Urinary bladder (tissue), 4 donors: ENCODE data around the gene TIAM1. TPM values are rescaled to one million over a fixed set of nuclear protein-coding genes. Genes with fewer than 3 reads are reported as not detected.
A peak's percentile ranks its signal among the peaks of the same experiment; 100 is the strongest.

Experiments used
- DNase-seq: peaks from one replicate; pipeline ENCODE4 v3.0.0-alpha.2; 2015; ENCODE audit errors: extremely low spot score
- H3K27ac ChIP-seq: one replicate; pipeline ENCODE4 v1.5.1; 2013; ENCODE audit warnings: low read depth, mild to moderate bottlenecking, moderate library complexity
- H3K36me3 ChIP-seq: one replicate; pipeline ENCODE4 v1.6.1; 2013; ENCODE audit warnings: mild to moderate bottlenecking, moderate library complexity; ENCODE audit not compliant: insufficient read depth
- H3K4me1 ChIP-seq: one replicate; pipeline ENCODE4 v1.6.1; 2013; ENCODE audit warnings: mild to moderate bottlenecking, moderate library complexity; ENCODE audit not compliant: insufficient read depth
- H3K4me3 ChIP-seq: one replicate; pipeline ENCODE4 v1.5.1; 2013; ENCODE audit warnings: low read depth, low read length
- WGBS: extraction: QIAGEN DNeasy Blood & Tissue Kit; methylation state at CpG from one replicate; pipeline ENCODE4 v1.1.7; 2013; 5-methylcytosine and 5-hydroxymethylcytosine counted together
- polyA plus RNA-seq: library from polyadenylated mRNA; stranded (reverse); fragments of 200-250 nt; gene quantifications from one replicate; pipeline ENCODE4 v1.2.3, GENCODE V29; 2013
- total RNA-seq: library from RNA; depleted of rRNA; stranded (reverse); fragments of >200 nt; gene quantifications from one replicate; pipeline ENCODE4 v1.2.3, GENCODE V29; 2014
- donor health status: healthy with polysubstance abuse.
- donor health status: healthy.

TIAM1 gene, protein sequence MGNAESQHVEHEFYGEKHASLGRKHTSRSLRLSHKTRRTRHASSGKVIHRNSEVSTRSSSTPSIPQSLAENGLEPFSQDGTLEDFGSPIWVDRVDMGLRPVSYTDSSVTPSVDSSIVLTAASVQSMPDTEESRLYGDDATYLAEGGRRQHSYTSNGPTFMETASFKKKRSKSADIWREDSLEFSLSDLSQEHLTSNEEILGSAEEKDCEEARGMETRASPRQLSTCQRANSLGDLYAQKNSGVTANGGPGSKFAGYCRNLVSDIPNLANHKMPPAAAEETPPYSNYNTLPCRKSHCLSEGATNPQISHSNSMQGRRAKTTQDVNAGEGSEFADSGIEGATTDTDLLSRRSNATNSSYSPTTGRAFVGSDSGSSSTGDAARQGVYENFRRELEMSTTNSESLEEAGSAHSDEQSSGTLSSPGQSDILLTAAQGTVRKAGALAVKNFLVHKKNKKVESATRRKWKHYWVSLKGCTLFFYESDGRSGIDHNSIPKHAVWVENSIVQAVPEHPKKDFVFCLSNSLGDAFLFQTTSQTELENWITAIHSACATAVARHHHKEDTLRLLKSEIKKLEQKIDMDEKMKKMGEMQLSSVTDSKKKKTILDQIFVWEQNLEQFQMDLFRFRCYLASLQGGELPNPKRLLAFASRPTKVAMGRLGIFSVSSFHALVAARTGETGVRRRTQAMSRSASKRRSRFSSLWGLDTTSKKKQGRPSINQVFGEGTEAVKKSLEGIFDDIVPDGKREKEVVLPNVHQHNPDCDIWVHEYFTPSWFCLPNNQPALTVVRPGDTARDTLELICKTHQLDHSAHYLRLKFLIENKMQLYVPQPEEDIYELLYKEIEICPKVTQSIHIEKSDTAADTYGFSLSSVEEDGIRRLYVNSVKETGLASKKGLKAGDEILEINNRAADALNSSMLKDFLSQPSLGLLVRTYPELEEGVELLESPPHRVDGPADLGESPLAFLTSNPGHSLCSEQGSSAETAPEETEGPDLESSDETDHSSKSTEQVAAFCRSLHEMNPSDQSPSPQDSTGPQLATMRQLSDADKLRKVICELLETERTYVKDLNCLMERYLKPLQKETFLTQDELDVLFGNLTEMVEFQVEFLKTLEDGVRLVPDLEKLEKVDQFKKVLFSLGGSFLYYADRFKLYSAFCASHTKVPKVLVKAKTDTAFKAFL (N-terminal part only)
- total RNA-seq (36.0 TPM), polyA plus RNA-seq (10.0 TPM)

GRCh38 chr21:31343680-31344480, at the start of gene TIAM1:
Gene TIAM1 (minus strand): TSS chr21:31344261. CDS start chr21:31266972, 77,289 bp downstream.
- peak within 1 kb of the TSS; percentile 37 for H3K4me3 ChIP-seq
- no peak within 1 kb of the TSS for H3K27ac ChIP-seq

GRCh38 chr21:31387560-31388186, 43.6 kb upstream of the TIAM1 start:
- DNase-seq: no peak
- no peak overlapping the region for H3K4me3 ChIP-seq
- H3K4me1 ChIP-seq: no peaks in the 10 kb centered on the region
- H3K36me3 ChIP-seq: no peaks in the 10 kb centered on the region
- WGBS: 88% methylated on average over 20 of the region's 20 CpGs
- no peak overlapping the region for H3K27ac ChIP-seq

More at GRCh38 chr21:31343680-31344480, at the start of gene TIAM1:
- Histone ChIP-seq H3K4me1 (no peaks in the 10 kb centered on the region), H3K36me3 (no peaks in the 10 kb centered on the region)
- WGBS: under 1% methylated on average over 49 of the region's 49 CpGs
- no peak for DNase-seq

DNA sequence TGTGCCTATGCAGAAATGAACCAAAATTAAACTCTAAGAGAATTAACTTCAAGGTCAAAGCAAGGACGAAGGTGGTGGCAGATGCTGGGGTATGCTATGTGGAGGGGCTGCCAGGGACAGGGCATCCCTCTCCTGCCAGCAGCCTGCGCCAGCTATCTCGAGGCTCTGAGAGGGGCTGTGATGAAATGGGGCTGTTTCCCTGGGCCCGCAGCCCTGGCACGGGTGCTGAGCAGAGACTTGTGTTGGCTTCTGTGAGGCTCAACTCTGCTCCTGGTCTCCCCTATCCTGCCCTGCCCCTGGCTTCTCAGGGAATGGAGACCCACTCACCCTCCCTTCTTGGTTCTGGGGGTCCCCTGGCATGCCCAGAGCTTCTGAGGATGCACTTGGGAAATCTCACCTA, 41.9 kb upstream of the TIAM1 start:
- no peak for DNase-seq
- Histone ChIP-seq H3K36me3 (no peaks in the 10 kb centered on the region), H3K4me3 (no peak overlapping the region), H3K4me1 (no peaks in the 10 kb centered on the region), H3K27ac (no peak overlapping the region)
- 82% methylated on average over 5 of the region's 5 CpGs for WGBS

DNA sequence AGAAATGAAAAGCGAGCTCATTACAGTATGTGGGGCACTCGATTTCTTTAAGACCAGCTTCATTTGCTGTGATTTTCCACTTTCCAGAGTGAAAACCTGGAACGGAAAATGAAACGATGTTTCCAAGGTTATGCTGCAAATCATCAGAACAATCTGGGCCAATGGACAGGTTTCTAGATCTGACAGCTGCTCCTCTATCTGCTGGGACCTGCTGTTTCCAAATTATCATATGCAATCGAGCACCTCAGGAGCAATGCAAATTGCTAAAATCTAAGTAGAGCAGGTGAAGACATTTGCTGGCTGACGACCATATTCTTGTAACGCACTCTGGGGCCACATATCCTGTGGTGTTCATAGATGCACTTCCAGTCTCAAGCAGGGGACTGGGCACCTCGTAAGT, 39.7 kb upstream of the TIAM1 start:
- no peaks in the 10 kb centered on the region for H3K4me1 ChIP-seq
- WGBS: 91% methylated on average over 8 of the region's 8 CpGs
- no peaks in the 10 kb centered on the region for H3K36me3 ChIP-seq
- no peak overlapping the region for H3K4me3 ChIP-seq
- DNase-seq: no peak
- no peak overlapping the region for H3K27ac ChIP-seq

- no peak for DNase-seq
- no peak overlapping the region for H3K4me3 ChIP-seq
- 89% methylated on average over 5 of the region's 5 CpGs for WGBS
- H3K36me3 ChIP-seq: no peaks in the 10 kb centered on the region
- no peak overlapping the region for H3K27ac ChIP-seq
- no peaks in the 10 kb centered on the region for H3K4me1 ChIP-seq
Measured at GRCh38 chr21:31382060-31382459, 38.0 kb upstream of the TIAM1 start.

GRCh38 chr21:31376301-31376700, 32.2 kb upstream of the TIAM1 start:
- Histone ChIP-seq H3K4me3 (no peak overlapping the region), H3K36me3 (no peaks in the 10 kb centered on the region), H3K4me1 (no peaks in the 10 kb centered on the region), H3K27ac (no peak overlapping the region)
- WGBS: 94% methylated on average over 8 of the region's 8 CpGs
- no peak for DNase-seq

DNA sequence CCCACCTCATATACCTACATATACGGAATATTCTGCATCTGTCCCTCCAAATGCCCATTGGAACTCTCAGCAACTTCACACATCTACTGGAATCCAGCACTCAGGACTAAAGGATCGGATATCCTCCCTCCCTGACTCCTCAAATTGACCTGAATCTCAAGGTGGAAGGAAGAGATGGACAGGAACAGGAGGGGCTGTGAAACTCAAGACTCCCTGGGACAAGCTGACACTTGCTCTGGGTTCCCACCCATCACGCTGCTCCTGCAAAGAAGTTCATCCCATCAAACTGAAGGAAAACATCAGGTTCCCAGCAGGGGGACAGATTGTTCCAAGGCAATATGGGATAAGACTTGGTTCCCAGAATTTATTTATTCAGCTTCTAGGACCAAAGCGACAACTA, 30.3 kb upstream of the TIAM1 start:
- Histone ChIP-seq H3K36me3 (no peaks in the 10 kb centered on the region), H3K27ac (no peak overlapping the region), H3K4me3 (no peak overlapping the region), H3K4me1 (no peaks in the 10 kb centered on the region)
- no peak for DNase-seq
- 68% methylated on average over 4 of the region's 4 CpGs for WGBS

GRCh38 chr21:31372471-31372765, 28.4 kb upstream of the TIAM1 start:
- 93% methylated on average over 3 of the region's 3 CpGs for WGBS

GRCh38 chr21:31371715-31372470, 27.8 kb upstream of the TIAM1 start:
- H3K4me1 ChIP-seq: no peaks in the 10 kb centered on the region
- H3K4me3 ChIP-seq: no peak overlapping the region
- no peaks in the 10 kb centered on the region for H3K36me3 ChIP-seq
- no peak for DNase-seq
- 87% methylated on average over 6 of the region's 6 CpGs for WGBS
- no peak overlapping the region for H3K27ac ChIP-seq

More at GRCh38 chr21:31372471-31372765, 28.4 kb upstream of the TIAM1 start:
- no peaks in the 10 kb centered on the region for H3K4me1 ChIP-seq
- no peaks in the 10 kb centered on the region for H3K36me3 ChIP-seq
- DNase-seq: no peak
- no peak overlapping the region for H3K4me3 ChIP-seq
- no peak overlapping the region for H3K27ac ChIP-seq

DNA sequence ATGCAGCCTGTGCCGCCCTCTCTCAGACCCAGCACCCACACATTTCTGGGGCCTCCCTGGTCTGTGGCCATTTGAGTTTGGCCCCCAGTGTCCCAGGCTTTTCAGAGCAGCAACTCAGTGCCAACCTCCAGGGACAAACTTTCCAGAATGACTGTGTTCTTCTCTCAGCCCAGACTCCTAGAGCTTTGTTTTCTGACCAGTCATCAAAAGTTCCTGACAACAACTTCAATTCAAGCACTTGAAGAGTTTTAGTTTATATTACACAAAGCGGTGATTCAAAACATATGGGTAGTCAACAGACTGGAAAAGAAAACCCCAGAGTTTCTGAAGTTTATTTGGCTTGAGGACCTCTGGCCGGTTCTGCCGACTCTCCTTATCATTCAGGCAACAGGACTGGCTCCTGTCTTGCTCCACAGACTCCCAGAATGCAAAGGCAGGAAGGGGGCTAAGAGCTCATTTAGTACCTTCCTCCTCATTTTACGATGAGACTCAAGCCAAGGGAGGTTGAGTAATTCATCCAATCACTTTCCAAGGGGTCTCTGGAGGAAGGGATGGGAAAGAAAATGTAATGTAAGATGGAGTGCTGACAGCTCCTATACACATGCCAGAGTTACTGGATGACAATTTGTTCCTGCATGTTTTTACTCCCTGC, 27.0 kb upstream of the TIAM1 start:
- peak overlapping the region; percentile 66 for H3K27ac ChIP-seq
- H3K4me1 ChIP-seq: no peaks in the 10 kb centered on the region
- WGBS: 40% methylated on average over 5 of the region's 5 CpGs
- peak; percentile 72 for DNase-seq
- no peak overlapping the region for H3K4me3 ChIP-seq
- H3K36me3 ChIP-seq: no peaks in the 10 kb centered on the region

GRCh38 chr21:31370281-31370892, 26.3 kb upstream of the TIAM1 start:
- Histone ChIP-seq H3K27ac (peak overlapping the region; percentile 66), H3K36me3 (no peaks in the 10 kb centered on the region), H3K4me1 (no peaks in the 10 kb centered on the region), H3K4me3 (no peak overlapping the region)
- no peak for DNase-seq
- WGBS: 71% methylated on average over 4 of the region's 4 CpGs
